Hypothalamus (tissue), 51 donors: ENCODE measurements around the gene PIGN.
"Not testable (repeated sequence)": the region's sequence is repeated elsewhere in the genome, so short reads cannot be mapped to it uniquely, and the experiment has no call there.

ENCODE experiments used
- DNase-seq, 51 donors: peaks; one replicate each; lab custom pipeline; 2025; lab: John Stamatoyannopoulos, UW

The PIGN gene

DNA sequence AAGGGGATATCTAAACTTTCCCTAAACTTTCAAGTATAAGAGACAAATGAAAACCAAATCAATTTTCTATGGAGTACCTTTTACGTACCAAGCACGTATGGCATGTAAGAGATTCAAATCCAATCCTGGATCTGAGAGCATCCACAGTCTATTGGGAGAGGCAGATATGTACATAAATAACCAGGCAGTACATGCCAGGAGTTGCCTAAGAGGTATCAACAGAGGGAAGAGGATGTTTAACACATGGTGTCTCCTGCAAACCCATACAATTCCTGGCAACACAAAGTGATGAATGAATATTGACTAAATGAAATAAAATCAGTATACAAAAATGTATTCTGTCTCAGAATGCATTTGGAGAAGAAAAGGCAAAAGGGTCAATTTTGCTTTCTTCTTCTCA lies 116.6 kb downstream of the PIGN start:
- no peak for DNase-seq

DNA sequence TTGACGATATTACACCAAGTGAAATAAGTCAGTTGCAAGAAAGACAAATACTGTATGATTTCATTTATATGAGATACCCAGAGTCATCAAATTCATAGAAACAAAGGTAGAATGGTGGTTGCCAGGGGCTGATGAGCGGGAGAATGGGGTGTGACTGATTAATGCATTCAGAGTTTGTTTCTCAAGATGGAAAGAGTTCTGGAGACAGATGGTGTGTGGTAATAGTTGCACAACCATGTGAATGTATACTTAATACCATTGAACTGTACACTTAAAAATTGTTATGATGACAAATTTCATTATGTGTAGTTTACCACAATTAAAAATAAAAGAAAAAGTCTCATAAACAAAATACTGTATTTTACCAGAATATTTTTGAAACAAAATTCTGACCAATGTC lies 117.3 kb downstream of the PIGN start:
- DNase-seq, result no peak

DNA sequence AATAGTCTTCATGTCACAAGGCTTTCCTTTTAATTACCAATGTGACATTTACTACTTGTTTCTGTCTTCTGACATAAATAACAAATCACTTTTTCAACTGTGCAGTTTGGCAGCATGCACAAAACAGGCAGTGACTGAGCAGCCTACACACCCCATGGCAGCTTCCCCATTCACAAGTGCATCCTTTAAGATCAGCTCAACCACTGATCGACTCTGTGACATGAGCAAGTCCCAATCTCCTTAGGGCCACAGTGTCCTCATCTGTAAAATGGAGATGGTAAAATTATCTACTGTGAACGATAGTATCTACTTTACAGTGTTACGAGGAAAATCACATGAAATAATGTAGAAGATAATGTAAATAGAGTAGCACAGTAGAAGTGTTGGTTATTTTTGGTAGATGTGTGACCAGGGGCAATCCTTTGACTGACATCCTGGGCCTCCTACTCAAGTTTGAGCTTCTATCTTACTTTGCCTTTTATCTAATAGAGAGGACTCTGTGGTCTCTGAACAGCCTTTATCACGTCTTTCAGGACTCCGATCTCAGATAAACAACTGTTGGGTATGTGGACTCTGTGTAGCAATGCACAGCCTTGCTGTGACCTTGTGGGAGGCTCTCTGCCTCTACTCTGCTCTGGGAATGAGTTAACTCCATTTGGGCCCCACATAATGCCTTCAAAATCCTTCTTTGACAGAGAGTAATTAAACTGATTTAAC lies 120.6 kb downstream of the PIGN start:
- DNase-seq, result no peak

DNA sequence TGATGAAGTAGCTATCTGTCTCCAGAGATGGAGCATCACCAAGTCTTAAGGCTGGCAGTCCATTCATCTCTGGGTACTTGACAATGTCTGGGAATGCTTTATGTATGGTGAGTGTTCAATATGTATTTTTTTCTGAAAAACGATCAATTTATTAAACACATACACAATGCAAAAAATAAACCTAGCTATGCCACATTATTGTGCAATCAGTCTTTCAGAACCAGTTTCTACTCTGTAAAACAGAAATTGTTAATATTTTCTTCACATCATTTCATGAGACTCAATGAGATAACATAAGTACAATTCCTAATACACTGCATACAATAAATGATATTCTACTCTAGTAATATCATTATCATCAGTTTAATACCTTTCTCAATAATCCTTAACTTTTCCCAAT lies 122.5 kb downstream of the PIGN start:
- DNase-seq, result no peak

DNA sequence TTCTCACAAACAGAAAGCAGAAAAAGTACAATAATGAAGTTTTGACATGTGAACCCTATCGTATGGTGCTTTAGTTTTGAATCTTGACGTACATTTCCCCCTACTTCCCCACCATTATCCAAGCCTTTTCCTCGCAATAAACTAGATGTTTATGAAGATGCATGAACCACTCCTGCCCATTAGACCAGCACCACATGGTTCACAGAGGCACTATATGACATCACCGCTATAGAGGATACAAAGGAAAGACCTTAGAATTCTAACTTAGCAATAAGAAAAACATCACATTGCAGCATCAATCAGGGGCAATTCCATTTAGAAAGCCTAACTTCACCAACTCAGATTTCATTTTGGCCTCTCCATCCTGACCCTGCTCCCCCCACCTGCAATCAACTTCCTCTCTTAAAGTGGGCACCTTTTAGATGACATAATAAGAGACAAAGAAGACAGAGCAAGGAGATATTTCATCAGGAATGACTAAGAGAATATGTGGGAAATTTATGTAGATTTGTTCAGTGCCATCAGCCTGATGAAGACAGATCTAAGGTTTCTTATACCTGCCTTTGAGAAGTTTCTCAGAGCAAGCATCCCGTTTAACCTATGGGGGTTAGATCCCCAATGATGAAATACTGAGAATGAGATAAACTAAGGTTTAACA lies 124.9 kb downstream of the PIGN start:
- no peak for DNase-seq

DNA sequence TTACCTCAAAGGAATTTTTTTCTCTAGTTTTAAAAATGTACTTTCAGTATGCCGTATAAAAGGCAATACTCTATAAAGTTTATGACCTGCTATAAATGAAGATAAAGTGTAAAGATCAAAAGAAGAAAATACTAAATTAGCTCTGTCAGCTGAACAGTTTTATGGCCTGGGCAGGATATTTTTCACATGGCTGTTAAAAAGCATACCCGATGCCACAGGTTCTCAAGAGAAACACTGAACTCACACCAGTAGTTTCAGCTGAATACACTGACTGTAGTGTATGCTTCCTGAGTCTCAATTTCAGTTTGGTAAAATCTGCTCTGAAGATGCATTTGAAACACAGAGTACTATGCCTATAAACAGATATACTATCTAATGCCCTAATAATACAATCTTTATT lies 126.0 kb downstream of the PIGN start:
- DNase-seq, result no peak

DNA sequence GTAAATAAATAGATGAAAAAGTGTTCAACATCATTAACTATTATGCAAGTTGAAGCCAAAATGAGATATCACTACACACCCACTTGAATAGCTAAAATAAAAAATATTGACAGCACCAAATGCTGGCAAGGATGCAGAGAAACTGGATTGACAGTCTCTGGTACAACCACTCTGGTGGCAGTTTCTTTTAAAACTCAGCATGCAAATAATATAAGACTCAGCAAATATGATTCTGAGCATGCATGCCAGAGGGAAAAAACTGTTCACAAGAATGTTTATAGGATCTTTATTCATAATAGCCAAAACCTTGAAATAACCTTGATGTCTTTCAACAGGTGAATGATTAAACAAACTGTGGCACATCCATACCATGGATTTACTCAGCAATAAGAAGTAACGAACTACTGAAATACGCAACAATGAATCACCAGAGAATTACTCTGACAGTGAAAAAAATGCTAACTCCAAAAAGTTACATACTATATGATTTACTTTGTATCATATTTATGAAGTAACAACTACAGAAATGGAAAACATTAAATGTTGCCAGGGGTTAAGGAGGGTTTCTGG lies 131.8 kb downstream of the PIGN start:
- no peak for DNase-seq

DNA sequence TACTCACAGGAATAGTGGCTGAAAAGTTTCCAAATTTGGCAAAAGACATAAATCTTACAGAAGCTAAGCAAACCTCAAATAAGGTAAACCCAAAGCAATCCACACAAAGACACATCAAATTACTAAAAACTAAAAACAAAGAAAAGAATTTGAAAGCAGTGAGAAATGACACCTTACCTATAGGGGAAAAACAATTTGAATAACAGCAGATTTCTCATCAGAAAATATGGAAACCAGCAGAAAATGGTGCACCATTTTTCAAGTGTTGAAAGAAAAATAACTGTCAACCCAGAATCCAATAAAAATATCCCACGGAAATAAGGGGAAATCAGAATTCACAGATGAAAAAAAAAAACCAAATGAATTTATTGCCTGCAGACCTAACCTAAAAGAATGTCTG lies 138.6 kb downstream of the PIGN start:
- no peak for DNase-seq

DNA sequence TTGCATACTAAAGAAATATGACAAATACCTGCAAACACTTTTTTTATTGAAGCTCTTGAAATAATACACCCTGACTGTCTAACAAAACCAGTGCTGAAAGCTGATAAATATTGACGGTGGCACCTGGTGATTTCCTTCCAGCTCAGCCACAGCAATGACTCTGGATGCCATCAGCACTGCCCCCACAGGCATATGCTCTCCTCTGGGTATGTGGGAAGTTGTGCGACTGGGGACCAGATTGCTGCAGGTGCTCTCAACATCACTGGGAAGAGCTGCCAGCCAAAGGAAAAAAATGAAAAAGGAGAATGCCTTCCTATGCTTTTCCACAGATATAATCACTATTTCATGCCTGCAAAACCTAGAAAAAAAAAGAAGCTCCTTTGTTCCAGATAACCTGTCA lies 141.5 kb downstream of the PIGN start:
- DNase-seq, result peak in 1 of 51 donors; percentile 4

DNA sequence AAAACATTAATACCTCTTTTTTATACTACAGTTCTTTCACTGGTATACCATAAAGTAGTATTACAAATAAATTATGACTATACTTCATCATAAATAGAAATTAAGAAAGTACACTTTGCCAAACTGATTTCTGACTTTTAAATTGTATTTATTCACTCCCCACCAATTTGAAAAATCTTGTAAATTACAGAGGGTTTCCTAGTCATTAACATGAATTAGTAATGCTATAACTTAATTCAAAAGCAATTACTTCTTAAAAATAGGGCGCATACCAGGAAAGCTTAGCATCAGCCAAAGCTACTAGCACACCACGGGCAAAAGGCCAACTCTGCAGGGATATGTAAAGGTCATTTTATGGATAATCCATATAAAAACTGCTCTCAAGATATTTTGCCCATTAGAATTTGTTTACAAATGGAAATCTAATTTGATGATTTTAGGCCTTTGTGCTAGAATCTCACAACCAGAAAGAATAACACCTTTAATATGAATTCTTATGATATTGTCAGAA lies 142.3 kb downstream of the PIGN start:
- no peak for DNase-seq

DNA sequence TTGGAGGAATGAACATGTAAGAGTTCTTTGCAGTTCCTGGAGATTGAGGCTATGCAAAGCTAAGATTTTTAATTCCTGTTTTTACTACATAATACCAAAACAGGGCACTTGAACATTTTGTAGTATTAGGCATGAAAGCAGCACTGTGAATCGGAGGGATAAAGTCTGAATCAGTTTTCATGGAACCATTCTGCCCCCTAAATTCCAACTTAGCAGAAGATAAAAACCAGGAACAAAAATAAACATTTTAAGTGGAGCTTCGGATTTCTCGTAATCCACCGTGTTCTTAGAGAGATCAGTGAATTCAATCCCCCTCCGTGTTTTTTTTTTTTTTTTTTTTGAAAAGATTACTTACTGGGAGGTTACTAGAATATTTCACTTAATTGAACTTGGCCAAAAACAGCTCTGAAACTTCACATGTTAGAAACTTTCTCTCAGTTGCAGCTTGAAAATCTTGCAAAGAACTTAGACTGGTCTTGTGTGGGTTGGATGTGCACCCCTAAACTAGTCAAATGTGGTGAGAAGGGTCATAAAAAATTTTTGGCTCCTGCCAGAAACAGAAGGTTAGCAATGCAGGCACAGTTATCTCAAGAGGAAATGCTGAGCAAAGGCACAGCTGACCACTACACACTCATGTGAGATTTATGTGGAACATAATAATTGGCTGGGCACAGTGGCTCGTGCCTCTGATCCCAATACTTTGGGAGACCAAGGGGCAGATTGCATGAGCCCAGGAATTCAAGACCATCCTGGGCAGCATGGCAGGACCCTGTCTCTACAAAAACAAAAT lies 148.7 kb downstream of the PIGN start:
- no peak for DNase-seq

DNA sequence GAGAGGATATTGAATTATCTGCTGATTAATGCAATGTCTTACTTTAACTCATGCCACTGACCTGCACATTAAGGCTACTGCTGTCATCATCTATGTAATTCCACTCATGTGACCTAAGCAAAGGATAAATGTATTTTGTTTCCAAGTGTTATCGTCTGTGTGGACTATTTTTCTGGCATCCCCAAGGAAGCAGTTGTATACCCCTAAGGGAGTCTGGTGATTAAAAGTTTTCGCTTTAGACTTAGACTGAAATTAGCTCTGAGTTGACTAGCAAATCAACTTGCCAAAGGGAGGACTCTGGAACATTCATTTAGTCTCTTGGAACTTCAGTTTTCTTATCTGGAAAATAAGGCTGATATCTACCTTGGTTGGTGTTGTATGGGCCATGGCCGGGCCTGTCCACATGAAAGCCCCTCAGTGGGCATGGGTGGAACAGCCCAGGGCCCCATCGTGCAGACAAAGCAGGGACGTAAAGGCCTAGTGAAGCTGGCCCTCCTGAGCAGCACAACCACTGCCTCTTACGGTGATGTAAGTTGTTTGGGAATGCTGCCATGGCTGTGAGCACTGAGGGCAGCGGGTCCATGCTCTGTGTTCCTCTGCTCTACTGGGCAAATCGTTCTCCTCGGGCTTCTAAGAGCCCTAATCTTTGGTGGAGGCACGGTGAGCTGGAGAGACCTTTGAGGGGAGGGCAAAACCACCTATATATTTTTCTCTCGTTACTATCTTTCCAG lies 149.7 kb downstream of the PIGN start:
- no peak for DNase-seq

DNA sequence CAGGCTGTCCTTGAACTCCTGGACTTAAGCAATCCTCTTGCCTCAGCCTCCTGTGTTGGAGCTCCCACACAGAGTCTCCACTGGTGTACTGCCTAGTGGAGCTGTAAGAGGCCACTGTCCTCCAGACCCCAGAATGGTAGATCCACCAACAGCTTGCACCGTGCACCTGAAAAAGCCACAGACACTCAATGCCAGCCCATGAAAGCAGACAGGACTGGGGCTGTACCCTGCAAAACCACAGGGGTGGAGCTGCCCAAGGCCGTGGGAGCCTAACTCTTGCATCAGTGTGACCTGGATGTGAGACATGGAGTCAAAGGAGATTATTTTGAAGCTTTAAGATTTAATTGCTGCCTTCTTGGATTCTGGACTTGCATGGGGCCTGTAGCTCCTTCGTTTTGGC lies 152.6 kb downstream of the PIGN start:
- DNase-seq, result not testable (repeated sequence)

DNA sequence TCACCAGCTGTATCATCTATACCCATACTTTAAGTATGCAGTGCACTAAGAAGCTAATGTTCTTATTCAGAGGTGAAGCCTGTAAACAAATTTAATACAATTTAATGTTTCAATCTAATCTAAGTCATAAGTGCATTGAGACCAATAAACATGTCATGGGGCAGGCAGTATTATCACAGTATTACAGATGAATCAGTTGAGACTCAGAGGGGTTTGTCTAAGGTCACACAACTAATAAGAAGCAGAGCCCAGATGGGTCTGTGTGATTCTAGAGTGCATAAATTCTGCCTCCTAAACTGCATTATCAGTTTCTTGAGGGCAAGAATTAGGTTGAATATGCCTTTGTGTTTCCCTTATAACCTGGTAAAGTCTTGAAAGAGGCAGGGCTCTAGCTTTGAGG lies 153.1 kb downstream of the PIGN start:
- no peak for DNase-seq

DNA sequence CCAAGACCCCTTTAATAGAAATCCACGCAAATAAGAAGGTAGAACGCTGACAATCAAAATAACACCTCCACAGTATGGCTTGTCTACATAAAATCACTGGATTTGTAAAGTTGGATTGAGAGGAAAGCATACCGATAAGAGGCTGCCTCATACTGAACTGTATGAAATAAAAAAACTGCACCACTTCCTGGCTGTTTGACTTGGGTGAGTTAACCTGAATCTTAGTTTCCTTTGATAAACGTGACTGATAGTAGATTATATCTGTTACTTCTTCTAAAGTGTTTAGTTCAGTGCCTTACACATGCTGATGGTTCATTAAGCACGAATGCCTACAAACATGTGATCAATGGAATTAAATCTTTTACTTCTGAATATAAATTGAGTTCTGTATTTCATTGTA lies 153.6 kb downstream of the PIGN start:
- no peak for DNase-seq

DNA sequence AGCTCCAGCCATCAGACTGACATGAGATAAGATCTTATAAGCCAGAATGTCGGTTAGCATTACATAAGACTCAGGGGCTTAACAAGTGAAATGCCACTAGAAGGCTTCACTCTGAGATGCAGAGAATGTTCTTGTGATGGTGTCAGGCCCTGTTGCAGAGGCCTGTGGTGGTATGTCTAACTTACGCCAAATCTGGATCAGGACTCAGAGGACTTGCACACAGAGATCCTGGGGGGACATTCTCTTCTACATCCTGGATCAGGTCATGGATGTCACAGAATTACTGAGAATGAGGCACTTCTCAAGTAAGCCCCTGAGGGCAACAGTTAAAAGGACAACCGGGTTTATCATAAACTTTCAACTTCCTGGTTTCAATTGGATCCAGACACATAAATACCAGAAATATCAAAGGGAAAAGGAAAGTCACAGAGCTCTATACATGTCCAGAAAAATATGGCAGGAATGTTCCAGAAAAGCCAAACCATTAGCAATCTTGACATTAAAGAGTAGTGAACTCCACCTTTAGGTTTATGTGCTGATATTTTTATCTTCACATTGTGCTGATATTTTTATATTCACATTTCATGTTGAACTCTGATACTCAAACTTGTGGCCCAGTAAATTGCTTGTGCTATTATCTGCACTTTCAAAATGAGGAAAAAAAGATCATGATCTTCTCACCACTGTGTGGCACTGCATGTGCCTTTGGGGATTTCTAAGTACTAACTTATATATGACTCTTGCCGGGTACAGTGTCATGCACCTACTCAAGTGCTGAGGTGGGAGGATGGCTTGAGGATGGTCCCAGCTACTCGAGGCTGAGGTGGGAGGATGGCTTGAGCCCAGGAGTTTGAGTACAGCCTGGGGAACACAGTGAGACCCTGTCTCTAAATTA lies 156.5 kb downstream of the PIGN start:
- no peak for DNase-seq

DNA sequence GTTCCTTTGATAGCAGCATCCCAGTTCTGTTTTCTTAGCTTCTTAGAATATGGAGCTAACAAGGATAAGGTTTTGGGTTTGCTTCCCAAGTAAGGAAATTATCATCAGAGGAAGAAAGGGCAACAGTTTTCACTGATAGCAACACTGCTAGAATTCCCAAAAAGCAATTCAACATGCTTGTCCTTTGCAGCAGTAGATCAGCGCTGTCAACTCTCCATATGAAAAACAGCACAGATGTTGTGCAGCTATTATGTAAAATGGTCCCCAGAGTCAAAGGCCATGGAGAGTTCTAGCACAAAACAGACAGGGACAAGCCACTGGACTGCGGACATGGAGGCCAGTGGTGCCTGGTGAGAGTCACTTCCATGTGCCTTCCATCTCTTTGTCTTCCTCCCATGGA lies 158.1 kb downstream of the PIGN start:
- no peak for DNase-seq

DNA sequence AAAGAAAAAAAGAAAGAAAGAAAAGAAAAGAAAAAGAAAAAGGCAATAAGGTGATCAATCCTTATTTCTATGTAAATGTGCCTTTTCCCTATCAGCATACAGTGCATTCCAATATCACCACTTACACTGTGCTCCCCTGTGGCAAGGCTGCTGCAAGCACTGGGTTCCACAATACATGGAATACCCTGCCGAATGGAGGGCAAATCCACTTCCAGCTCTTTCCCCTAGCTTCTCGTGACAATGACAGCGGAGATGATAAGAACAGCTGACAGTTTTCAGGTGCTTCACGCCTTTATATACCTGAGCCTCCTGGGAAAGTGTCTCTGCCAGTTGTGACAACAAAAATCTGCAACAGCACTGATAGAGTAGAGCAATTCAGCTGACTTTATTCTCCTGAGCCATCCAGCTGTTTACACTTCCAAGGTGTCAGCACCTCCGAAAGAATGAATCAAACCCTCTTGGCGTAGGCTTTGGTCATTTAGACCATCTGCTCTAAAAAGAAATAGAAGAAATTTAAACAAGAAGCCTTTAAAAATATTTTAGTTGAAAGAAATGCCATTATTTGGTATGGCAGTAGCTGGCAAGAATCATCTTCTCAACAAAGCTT lies 158.8 kb downstream of the PIGN start:
- no peak for DNase-seq

DNA sequence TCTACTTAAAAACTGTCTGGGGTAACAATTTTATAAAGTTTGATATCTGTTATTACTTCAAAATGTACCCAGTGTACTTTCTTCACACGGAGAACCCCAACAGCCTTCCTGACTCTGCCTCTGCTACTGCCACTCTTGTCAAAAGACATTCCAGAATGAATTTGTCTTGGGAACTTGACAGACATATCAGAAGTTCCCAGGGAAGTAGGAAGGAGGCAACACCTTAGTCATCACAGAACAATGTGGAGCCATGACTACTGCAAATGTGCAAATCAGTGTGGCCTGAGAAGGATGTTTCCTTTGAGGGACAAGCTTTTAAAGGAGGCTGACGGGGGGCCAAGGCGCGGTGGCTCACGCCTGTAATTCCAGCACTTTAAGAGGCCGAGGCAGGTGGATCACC lies 160.3 kb downstream of the PIGN start:
- no peak for DNase-seq
